ENCODE data around the gene SPAG6.

GRCh38 chr10:22427101-22427500 lies 81.8 kb downstream of the SPAG6 start:
- TF ChIP-seq CTCF (IDR thresholded peaks at IDR 0.05; ENCODE audit: insufficient read depth, low read length, poor library complexity, severe bottlenecking) (no peak), EZH2phosphoT487 (conservative IDR thresholded peaks at IDR 0.05; ENCODE audit: low read length) (no peak)

All from SU-DHL-6 (cell line).